Measurements from ENCODE around the gene DCDC2B.

DNA sequence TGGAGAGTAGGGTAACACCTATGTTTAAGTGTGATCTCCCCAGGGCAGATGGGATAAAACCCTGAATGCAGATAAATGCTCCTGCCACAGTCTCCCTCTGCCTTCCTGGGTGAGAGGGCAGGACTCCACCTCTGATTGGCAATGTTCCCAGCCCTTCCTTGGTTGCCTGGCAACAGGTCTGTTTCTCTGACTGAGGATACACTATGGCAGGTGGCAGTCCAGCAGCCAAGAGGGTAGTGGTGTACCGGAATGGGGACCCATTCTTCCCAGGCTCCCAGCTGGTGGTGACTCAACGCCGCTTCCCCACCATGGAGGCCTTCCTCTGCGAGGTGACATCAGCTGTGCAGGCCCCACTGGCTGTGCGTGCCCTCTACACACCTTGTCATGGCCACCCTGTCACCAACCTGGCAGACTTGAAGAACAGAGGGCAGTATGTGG, at the start of gene DCDC2B:
- TF ChIP-seq, protein P1, sequence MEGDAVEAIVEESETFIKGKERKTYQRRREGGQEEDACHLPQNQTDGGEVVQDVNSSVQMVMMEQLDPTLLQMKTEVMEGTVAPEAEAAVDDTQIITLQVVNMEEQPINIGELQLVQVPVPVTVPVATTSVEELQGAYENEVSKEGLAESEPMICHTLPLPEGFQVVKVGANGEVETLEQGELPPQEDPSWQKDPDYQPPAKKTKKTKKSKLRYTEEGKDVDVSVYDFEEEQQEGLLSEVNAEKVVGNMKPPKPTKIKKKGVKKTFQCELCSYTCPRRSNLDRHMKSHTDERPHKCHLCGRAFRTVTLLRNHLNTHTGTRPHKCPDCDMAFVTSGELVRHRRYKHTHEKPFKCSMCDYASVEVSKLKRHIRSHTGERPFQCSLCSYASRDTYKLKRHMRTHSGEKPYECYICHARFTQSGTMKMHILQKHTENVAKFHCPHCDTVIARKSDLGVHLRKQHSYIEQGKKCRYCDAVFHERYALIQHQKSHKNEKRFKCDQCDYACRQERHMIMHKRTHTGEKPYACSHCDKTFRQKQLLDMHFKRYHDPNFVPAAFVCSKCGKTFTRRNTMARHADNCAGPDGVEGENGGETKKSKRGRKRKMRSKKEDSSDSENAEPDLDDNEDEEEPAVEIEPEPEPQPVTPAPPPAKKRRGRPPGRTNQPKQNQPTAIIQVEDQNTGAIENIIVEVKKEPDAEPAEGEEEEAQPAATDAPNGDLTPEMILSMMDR (IDR thresholded peaks at IDR 0.05), result no peak
- TF ChIP-seq POLR2A (IDR thresholded peaks at IDR 0.05) (no peak), EP300 (IDR thresholded peaks at IDR 0.05) (no peak)

Measured in sigmoid colon (tissue), 4 donors.